ENCODE results near the gene FICD. TPM values are rescaled to one million over a fixed set of nuclear protein-coding genes. Genes with fewer than 3 reads are reported as not detected.
A peak's percentile ranks its signal among the peaks of the same experiment; 100 is the strongest.
"Not testable (repeated sequence)": the region's sequence is repeated elsewhere in the genome, so short reads cannot be mapped to it uniquely, and the experiment has no call there.

FICD gene
- total RNA-seq, 2 donors from 2014 or later, result 4.6 to 5.3 TPM

DNA sequence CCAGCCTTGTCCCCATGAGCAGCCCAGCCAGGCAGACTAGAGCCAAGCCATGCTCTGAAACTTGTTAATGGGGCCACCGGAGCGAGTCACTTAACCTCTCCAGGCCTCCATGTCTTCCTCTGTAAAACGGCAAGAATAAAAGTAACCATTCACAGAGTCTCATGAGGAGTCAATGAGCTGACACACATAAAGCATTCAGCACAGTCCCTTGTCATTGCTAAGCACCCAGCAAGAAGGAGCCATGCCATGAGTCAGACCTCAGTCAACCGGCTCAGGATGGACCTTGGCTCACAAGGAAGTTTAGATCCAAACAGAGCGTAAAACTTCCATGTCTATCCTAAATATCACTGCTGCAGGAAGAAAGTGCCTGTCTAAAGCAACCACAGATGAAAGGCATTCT is 10.6 kb downstream of the FICD start:
- DNase-seq, result no peak
- intact Hi-C loops (cut with DNase I, micrococcal nuclease), result no loop called here
- no peak for ATAC-seq

DNA sequence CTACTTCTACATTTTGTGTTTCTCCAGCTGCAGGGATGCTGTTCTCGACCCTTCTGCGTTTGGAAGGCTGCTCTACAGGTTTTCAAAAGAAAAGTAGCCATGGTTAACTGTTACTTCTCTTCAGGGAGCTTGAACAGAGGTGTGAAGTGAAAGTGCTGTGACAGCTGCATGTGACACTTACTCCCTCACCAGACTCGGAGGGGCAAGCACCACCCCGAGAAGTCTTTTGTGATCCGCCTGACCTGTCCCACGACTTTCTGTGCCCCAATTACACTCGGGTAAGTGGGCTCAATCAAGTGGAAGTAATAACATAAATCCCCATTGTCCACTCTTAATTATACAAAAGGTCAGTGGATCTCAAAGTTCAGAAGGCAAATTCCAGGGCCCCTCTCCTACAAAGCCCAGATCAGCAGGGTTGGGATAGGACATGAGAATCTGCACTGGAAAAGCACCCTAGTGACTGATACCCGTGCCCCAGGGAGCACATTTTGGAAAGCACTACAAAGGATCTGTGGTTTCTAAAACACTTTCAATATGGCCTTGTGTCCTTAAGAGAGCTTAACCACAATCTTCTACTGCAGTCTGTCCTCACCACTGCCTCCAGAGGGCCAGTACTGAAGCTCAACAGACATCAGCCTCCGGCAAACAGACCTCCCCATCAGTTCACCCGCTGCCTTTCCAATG is 11.5 kb downstream of the FICD start:
- DNase-seq (no peak), ATAC-seq (no peak)
- intact Hi-C loops (cut with DNase I, micrococcal nuclease), result no loop called here

DNA sequence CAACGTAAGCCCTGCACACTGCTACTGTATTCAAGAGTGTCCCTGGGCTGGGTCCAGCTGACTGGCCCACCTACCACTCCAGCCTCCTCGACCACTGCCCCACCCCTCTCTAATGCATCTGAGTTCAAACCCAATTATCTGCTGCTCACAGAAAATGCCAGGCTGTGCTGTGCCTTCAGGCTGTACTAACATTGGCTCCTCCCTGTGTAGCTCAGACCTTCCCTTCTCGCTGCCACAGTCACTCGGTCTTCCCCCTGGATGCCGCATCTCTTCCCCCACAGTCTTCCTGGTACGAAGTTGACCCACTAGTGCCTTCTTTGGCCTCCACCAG is 12.1 kb downstream of the FICD start:
- DNase-seq (no peak), ATAC-seq (no peak)
- intact Hi-C loops (cut with DNase I, micrococcal nuclease), result no loop called here

DNA sequence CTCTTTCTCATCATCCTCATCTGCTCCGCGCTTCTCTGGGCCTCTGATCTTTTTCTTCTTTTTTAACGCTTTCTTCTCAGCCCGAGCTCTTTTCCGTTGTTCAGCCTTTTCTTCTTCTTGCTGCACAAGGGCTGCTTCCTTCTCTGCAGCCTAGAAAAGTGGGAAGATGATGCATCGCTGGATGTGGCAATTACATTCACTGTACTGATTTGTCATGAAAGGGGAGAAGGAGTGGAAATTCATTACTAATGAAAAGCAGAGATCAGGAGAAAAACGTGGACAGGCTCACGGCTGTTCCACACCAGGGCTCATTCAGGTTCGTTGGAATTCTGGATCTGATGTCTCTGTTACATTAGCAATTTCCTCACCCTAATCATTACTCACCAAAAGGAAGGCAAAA is 15.1 kb downstream of the FICD start:
- ATAC-seq (no peak), DNase-seq (no peak)
- intact Hi-C loops (cut with DNase I, micrococcal nuclease), result no loop called here

DNA sequence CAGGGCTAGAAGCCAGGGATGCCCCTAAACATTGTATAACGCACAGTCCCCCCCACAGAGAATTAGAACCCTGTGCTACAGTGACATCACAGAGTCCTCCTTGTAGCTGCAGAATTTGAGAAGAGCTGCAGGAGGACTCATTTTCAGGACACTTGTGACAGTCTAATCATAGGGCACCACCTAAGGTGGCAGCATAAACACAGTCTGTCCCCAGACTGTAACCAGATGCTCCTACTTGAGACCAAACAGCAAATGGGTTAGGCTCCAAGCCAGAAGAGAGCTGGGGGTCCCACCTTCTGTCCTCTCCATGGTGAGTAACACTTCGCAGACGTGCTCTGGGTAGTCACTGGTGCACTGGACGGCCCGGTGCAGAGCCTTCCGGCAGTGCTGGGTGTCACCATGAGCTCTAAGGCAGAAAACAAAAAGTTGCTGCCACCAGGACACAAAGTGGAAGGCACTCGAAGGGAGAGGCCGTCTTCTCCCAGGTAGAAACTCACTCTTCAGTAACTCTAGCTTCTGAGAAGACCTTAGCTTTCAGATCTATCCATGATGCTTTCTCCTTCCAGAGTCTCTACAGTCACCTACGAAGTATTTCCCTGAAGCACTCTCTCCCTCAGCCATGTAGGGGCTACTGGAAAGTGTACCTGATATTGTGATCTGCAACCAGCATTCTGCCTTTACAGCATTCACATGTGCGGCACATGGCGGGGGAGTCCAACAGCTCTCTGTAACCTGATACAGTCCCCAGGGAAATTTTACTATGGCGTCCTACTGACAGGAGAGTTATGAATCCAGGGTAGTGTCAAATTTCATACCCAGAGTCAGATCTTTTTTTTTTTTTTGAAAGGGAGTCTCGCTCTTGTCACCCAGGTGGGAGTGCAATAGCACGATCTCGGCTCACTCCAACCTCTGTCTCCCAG is 17.1 kb downstream of the FICD start:
- no peak for ATAC-seq
- intact Hi-C loops (cut with DNase I, micrococcal nuclease), result no loop called here
- no peak for DNase-seq

DNA sequence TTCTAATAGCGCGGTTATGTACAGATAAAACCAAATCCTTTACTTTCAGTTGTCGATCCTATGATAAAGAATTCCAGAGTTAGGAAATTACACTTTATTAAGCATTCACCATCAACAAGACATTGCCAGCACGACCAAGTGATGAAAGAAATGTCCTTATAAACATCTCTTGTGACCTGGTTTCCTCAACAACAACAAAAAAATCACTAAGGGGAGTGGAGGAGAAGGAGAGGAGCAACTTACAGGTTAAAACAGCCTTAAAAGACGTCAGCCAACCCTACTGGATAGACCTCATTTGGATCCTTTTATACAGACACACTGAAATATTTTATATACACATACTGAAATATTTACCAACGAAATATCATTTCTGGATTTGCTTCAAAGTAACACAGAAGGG is 23.1 kb downstream of the FICD start:
- intact Hi-C loops (cut with DNase I, micrococcal nuclease), result no loop called here
- DNase-seq (no peak), ATAC-seq (no peak)

DNA sequence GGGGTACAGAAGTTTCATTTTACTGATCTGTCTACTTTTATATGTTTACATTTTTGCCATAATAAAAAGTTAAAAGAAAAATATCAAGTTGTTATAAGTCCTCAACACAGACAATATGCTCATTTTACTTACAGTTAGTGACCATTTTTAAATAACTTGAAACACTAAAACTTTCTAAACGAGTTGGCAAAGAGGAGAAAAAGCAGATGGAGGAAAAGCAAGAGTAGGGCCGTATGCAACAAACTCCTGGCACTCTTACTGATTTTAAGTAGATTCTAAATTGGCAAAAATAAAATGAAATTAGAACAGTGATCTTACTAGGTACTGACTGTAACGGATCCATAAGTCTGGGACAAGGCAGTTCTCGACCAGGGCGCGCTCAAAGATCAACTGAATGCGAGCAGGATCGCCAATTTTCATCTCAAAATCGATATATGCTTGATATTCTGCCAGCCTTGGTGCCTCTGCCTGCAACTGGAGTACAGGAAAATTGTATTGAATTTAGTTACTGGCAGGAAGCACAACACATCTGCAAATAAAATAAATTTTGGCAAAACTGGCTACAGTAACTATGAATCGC is 23.6 kb downstream of the FICD start:
- intact Hi-C loops (cut with DNase I, micrococcal nuclease), result no loop called here
- ATAC-seq (no peak), DNase-seq (no peak)

DNA sequence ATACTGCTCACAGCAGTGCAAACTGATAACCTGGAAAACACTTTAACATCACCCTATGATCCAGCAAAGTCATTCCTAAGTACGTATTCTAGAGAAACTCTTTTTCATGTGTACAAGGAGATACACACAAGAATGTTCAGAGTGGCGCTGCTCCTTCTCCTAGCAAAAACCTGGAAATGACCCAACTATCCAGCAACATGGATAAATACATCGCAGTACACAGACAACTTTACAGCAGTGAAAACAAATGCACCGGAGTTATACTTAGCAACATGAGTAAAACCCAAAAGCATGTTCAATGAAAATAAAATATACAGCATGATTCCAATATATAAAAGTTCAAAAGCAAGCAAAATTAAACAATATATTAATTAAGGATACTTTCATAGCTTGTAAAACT is 27.2 kb downstream of the FICD start:
- no peak for ATAC-seq
- DNase-seq, result no peak
- intact Hi-C loops (cut with DNase I, micrococcal nuclease), result no loop called here

DNA sequence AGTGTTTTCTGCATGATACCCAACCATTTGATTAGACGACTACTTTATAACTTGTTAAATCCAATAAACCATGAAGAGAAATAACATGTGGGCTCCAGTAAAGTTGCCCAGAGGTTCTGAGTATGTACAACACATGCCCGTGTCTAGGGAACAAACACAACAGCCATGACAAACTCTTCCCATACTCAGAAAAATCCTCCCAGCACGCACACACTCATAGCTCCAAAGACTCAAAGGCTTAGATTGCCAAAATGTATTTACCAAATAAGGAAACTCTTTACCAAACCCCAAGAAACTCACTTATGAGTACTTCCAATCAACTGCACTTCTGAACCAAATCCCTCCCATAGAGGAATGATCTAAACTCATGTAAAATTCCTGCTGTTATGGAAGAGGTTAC is 28.6 kb downstream of the FICD start:
- intact Hi-C loops (cut with DNase I, micrococcal nuclease), result no loop called here
- DNase-seq (no peak), ATAC-seq (no peak)

DNA sequence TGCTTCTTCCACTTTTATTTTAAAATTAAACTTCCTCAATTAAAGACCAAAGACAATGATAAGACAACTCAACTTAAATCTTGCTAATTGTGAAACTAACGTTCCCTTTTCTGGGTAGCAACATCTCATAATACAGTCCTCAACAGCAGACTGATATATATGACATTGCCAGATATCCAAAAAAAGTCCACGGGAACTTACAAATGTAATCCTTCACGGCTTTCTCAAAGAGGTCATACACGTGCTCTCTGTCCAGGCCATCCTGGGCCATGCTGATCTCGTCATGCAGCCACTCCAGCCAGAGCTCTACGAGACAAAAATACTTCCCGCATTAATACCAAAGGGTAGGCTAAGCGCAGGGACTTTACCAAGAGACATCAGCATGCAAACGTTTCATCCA is 32.6 kb downstream of the FICD start:
- intact Hi-C loops (cut with DNase I, micrococcal nuclease), result no loop called here
- DNase-seq (no peak), ATAC-seq (no peak)

DNA sequence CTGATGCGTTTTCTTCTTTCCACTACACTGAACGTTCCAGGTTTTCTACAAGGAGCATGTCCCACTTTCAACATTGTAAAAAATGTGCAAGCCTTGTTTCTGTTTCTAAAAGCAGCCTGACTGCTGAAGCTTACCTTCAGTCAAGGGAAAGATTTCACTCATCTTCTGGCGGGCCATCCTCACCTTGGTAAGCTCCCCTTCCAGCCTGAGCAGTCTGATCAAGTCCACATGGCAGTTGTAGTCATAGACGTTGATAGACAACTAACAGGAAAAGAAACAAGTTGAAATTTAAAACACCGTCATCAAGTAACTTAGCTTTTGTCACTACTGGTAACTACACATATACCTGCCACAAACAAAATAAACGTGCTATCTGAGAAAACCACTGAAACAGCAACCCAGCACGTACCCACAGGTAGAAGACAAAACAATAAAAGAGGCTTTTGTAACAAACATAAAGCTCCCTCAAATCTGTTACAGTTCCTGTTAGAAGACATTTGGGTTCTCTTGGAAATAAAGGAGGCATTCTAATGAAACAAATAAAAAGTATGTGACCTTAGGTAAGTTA is 34.0 kb downstream of the FICD start:
- DNase-seq (no peak), ATAC-seq (no peak)
- intact Hi-C loops (cut with DNase I, micrococcal nuclease), result no loop called here

DNA sequence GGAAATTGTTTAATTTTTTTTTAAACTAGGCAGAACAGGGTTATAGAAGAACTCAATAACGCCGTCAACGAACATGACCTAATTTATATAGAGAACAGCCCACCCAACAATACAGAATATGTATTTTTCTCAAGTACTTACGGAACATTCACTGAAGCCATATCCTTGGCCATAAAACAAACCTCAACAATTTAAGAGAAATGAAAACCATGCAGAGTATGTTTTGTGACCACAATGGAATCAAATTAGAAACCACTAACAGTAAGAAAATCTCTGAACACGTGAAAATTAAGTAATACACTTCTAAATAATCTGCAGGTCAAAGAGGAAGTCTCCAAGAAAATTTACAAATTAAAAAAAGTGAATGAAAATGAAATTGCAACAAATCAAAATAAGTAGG is 36.5 kb downstream of the FICD start:
- intact Hi-C loops (cut with DNase I, micrococcal nuclease), result no loop called here
- DNase-seq (no peak), ATAC-seq (no peak)

DNA sequence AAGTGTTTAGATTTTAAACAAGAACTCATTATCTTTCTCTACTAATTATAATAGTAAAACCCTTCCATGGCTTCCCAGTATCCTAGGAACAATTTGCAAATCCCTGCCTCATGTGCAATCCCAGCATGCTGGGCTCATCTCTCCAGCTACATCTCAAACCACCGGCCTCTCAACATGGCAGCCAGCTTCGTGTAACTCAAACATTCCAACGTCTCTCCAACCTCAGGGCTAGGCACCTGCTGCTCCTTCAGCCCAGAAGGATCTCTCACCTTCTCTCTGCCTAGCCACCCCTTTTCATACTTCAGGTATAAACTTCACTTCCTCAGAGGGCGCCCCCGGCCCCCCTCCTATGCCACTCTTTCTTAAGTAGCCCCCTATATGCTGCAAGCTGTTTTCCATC is 38.7 kb downstream of the FICD start:
- ATAC-seq (no peak), DNase-seq (no peak)
- intact Hi-C loops (cut with DNase I, micrococcal nuclease), result no loop called here

DNA sequence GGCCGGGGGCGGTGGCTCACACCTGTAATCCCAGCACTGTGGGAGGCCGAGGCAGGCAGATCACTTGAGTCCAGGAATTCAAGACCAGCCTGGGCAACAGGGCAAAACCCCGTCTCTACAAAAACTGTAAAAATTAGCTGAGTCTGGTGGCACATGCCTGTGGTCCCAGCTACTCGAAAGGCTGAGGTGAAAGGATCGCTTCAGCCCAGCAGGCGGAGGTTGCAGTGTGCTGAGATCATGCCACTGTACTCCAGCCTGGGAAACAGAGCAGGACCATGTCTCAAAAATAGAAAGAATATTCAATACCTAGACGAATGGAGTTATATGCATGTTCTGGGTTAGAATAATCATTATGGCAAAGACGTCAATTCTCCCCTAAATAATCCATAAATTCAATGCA is 40.3 kb downstream of the FICD start:
- intact Hi-C loops (cut with DNase I, micrococcal nuclease); ATAC-seq; DNase-seq: not testable (repeated sequence)

DNA sequence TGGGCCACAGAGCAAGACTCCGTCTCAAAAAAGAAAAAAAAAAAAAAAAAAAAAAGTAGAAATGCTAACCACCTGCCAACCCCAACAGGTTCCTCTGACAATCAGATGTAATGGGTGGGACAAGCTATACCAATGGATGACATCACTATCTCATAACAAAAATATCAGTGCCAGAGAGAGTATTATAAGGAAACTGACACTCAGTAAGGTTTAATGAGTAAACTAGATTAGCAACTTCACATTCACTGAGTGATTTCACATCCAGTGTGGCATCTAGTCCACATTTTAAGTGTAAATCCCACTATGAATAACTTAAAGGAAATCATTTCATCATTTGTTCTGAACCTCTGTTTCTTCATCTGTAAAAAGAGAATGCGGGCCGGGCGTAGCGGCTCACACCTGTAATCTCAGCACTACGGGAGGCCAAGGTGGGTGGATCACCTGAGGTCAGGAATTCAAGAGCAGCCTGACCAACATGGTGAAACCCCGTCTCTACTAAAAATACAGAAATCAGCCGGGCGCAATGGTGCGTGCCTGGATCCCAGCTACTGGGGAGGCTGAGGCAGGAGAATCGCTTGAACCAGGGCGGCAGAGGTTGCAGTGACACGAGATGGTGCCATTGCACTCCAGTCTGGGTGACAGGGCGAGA is 44.1 kb downstream of the FICD start:
- DNase-seq (no peak), ATAC-seq (no peak)
- intact Hi-C loops (cut with DNase I, micrococcal nuclease), result no loop called here

DNA sequence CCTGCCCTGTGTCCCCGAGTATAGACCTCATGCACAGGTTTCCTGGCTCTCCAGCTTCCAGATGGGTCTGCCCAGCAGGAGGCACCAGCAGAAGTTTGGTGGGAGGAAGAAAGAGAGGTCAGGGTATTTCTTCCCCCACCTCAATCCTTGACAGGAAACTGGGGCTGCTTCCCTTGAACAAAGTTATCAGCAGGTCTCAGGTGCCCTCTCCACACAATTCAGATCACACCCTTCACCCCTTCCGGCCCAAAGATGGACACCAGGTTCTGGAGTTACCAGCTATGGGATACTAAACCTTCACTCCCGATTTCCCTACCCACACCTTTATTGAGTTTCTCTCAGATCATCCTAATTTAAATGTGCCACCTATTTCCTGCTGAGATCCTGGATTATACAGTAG is 44.7 kb downstream of the FICD start:
- intact Hi-C loops (cut with DNase I, micrococcal nuclease), result loop anchor here in 1 of 2 donors (10.0 kb wide), 3 partner anchors 245 to 535 kb away; partner anchors contain the start of genes ALKBH2, SSH1 and UNG
- ATAC-seq, result no peak
- DNase-seq, result no peak

DNA sequence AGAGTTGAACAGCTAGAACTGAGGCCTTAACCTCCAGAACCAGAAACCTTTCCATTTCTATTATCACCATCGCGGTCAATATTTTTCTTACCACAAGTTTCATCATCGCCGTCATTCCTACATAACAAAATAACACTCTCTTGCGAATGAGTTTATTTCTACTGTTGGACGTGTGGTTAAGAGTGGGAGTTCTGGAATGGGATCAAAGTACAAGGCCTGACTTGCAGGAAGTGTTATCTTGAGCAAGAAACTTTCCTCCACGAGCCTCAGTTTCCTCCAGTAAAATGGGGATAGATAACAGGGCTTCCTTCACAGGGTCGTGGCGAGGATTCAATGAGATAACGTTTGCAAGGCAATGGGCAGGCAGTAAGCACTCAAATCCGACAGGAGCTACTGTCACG is 45.2 kb downstream of the FICD start:
- intact Hi-C loops (cut with DNase I, micrococcal nuclease), result loop anchor here in 1 of 2 donors (10.0 kb wide), 3 partner anchors 244 to 534 kb away; partner anchors contain the start of genes ALKBH2, SSH1 and UNG
- DNase-seq (no peak), ATAC-seq (no peak)

DNA sequence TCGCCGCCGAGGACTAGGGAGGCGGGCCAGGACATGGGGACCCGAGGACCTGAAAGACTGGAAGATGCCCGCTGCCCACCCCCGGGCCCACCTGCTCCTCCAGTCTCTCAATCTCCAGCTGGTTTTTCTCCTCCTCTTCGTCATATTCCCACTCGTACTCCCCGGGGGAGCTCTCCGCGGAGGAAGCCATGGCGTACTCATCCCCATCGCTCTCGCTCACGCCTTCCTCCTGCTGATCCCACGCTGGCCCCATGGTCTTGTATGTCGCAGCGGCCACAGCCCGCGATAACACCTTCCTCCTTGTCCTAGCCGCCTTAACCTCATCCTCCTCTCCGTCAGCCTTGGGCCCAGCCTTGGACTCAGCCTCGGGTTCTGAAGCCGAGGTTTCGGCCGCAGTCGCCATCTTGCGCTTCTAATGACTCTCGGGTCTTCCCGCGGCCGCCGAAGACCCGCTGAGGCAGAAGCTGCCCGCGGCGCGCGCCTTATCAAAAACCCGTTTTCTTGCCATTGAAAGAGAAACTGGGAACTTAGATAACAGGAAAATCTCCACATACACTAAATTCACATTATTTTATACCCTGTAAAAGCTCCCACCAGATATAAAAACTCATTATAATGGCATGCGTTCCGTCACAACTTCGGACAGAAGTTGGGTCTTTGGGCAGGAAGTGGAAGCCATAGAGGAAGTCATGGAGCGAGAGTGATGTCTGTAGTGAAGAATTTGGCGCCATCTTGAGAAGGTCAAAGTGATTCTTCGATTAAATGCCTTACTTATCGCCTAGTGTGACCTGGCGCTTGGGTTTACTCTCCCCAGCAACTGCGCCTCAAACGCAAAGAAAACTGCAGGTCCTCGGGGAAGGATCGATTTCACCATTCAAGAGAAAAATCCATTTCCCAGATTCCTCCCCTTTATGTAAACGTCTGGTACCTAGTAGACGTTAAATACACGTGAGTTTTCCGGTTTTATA is 46.0 kb downstream of the FICD start, which contains the start of gene SART3:
Gene SART3 (minus strand): TSS at position 422 of the 968 bp plus-strand sequence. CDS start 19 bp downstream, at position 403.
- intact Hi-C loops (cut with DNase I, micrococcal nuclease), result loop anchor here in 1 of 2 donors (10.0 kb wide), 3 partner anchors 244 to 534 kb away; partner anchors contain the start of genes ALKBH2, SSH1 and UNG
- peak; percentile 68 to 89 for DNase-seq
- peak; percentile 61 for ATAC-seq

Measured in left colon (tissue), 2 donors.